Globus pallidus (tissue), 1 donor: Measurements from ENCODE around the gene ATP6V0A1.
"Not testable (repeated sequence)": the region's sequence is repeated elsewhere in the genome, so short reads cannot be mapped to it uniquely, and the experiment has no call there.

Experiments
- DNase-seq: peaks from one replicate; pipeline ENCODE4 v3.0.0-alpha.2; 2015; ENCODE audit warnings: low spot score

The ATP6V0A1 gene

DNA sequence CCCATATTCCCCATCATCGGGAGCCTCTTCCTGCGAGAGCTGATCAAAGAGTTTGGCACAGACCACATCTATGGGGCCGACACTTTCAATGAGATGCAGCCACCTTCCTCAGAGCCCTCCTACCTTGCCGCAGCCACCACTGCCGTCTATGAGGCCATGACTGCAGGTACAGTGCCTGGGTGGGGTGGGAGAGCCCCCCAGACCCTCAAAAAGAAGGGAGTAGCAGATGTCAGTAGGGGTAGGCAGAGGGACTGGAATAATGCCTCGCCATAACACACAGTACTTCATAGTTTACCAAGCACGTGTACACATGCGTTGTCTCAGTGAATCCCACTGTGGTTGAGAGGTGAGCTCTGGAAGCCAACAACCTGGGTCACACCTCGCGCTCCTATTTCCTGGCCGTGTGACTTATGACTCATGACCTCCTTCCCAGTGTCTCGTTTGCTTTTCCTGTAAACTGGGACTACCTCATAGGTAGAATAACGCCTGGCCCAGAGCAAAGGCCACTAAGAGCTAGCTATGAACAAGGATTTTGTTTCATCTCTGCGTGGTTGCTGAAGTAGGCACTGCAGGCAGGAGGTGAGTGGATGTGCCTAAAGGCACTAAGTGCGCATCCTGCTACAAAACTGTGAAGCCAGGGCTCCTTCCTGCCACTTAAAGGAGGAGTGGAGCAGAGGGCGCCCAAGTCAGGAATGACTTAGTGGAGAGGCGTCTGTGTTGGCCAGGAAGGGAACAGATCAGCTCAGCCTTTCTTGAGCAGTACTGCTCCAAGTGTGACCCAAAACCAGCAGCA, 82.6 kb downstream of the ATP6V0A1 start:
- no peak for DNase-seq

DNA sequence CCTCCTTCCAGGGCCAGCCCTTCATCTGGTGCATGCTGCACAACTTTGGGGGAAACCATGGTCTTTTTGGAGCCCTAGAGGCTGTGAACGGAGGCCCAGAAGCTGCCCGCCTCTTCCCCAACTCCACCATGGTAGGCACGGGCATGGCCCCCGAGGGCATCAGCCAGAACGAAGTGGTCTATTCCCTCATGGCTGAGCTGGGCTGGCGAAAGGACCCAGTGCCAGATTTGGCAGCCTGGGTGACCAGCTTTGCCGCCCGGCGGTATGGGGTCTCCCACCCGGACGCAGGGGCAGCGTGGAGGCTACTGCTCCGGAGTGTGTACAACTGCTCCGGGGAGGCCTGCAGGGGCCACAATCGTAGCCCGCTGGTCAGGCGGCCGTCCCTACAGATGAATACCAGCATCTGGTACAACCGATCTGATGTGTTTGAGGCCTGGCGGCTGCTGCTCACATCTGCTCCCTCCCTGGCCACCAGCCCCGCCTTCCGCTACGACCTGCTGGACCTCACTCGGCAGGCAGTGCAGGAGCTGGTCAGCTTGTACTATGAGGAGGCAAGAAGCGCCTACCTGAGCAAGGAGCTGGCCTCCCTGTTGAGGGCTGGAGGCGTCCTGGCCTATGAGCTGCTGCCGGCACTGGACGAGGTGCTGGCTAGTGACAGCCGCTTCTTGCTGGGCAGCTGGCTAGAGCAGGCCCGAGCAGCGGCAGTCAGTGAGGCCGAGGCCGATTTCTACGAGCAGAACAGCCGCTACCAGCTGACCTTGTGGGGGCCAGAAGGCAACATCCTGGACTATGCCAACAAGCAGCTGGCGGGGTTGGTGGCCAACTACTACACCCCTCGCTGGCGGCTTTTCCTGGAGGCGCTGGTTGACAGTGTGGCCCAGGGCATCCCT, 84.8 kb downstream of the ATP6V0A1 start:
- DNase-seq, result peak; percentile 64

DNA sequence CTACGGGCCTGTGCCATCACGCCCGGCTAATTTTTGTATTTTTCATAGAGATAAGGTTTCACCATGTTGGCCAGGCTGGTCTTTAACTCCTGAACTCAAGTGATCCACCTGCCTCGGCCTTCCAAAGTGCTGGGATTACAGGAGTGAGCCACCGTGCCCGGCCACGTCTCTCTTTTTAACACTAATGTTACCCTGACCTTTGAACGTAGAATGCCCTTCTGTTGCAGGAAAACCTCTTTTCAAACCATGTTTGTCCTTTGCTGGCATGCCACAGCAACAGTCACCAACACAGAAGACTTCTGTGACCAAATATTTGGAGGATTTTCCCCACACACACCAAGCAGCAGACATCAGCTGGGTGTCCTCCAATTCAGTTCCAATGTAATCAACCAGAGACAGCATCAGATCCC, 86.2 kb downstream of the ATP6V0A1 start:
- DNase-seq, result no peak

GRCh38 chr17:42545755-42546505, 87.3 kb downstream of the ATP6V0A1 start:
- DNase-seq, result not testable (repeated sequence)

DNA sequence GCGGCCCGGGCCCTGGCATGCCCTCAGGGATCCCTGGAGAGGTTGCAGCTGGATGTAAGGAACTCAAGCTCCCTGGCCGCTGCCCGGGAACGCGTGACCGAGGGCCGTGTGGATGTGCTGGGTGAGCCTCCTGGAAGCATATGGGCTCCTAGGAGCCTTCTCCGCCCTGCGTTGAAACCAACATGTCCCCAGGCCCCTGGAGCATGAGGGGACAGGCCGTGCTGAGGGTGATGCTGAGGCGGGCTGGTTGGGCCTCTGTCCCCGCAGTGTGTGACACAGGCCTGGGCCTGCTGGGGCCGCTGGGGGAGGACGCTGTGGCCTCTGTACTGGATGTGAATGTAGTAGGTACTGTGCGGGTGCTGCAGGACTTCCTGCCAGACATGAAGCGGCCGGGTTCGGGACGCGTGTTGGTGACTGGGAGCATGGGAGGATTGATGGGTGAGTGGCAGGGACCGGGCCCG, 88.4 kb downstream of the ATP6V0A1 start:
- no peak for DNase-seq

GRCh38 chr17:42547698-42548069, 89.0 kb downstream of the ATP6V0A1 start:
- no peak for DNase-seq

- DNase-seq, result no peak
Observed at GRCh38 chr17:42548070-42548837, 89.6 kb downstream of the ATP6V0A1 start.

DNA sequence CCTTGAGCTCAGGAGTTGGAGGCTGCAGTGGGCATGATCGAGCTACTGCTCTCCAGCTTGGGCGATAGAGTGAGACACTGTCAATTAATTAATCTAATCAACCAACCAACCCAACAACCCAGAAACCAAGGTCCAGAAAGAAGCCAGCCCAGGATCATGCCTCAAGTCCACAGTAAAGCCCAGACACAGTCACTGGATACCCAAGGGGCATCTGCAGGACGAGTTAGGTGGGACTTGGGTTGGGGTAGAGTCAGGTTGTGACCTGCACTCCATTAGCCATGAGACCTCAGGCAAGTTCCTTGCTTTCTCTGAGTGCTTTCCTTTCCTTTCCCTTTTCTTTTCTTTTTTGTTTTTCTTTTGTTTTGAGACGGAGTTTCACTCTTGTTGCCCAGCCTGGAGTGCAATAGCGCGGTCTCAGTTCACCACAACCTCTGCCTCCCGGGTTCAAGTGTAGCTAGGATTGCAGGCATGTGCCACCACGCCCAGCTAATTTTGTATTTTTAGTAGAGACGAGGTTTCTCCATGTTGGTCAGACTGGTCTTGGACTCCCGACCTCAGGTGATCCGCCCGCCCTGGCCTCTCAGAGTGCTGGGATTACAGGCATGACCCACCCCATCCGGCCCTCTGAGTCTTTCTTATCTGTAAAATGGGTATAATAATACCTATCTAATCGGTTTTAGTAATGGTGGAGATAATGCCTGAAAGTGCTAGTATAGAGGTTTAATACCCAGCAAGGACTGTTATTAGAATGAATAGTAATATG, 90.5 kb downstream of the ATP6V0A1 start:
- DNase-seq, result no peak

DNA sequence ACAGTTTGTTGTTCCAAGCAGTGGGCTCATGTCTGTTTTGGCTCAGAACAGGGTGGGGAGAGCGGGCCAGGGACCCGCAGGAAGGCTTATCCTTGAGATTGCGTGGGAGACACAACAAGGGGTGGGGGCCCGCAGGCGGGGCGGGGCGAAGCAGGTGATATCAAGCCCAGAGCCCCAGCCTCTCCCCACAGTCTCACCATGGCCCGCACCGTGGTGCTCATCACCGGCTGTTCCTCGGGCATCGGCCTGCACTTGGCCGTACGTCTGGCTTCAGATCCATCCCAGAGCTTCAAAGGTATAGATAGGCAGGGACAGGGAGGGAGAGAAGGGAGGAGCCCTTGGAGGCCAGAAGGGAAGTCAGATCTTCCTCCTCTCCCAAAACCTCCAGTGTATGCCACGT, 94.1 kb downstream of the ATP6V0A1 start, which contains the start of gene HSD17B1:
Gene HSD17B1, plus strand, starts transcription at position 188 of the 400 bp plus-strand sequence. Its CDS starts 11 bp downstream, at position 199.
- not testable (repeated sequence) for DNase-seq

- DNase-seq, result no peak
Observed at GRCh38 chr17:42553161-42553818, 94.6 kb downstream of the ATP6V0A1 start.

GRCh38 chr17:42553866-42554249, 95.2 kb downstream of the ATP6V0A1 start:
- no peak for DNase-seq

DNA sequence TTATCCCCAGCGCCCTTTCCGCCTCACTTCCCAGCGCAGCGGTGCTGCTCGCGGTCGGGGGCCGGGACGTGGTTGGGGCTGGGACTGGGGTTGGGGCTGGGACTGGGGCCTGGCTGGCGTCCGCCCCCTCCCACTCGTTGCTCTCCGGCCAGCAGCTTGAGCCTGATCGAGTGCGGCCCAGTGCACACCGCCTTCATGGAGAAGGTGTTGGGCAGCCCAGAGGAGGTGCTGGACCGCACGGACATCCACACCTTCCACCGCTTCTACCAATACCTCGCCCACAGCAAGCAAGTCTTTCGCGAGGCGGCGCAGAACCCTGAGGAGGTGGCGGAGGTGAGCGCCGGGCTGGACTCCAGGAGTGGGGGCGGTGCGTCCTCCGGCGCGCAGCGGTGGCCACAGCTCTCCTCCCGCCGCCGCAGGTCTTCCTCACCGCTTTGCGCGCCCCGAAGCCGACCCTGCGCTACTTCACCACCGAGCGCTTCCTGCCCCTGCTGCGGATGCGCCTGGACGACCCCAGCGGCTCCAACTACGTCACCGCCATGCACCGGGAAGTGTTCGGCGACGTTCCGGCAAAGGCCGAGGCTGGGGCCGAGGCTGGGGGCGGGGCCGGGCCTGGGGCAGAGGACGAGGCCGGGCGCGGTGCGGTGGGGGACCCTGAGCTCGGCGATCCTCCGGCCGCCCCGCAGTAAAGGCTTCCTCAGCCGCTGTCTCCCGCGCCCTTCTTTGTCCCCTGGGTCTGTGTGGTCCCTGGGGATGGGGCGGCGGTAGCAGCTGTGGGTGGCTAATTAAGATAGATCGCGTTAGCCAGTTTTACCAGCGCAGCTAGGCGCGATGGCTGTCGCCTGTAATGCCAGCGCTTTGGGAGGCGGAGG, 95.8 kb downstream of the ATP6V0A1 start:
- DNase-seq, result peak; percentile 77

DNA sequence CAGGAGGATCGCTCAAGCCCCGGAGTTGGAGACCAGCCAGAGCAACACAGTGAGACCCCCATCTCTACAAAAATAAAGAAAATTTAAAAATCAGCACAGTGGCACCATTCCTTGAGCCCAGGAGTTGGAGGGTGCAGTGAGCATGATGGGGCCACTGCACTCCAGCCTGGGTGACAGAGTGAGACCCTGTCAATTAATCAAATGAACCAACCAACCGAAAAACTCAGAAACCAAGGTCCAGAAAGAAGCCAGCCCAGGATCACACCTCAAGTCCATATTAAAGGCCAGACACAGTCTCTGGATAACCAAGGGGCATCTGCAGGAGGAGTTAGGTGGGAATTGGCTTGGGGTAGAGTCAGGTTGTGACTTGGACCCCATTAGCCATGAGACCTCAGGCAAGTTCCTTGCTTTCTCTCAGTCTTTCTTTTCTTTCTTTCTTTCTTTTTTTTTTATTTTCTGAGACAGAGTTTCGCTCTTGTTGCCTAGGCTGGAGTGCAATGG, 96.5 kb downstream of the ATP6V0A1 start:
- no peak for DNase-seq

GRCh38 chr17:42555961-42556617, 97.4 kb downstream of the ATP6V0A1 start:
- DNase-seq, result not testable (repeated sequence)

GRCh38 chr17:42559075-42559474, 100.4 kb downstream of the ATP6V0A1 start:
- DNase-seq, result no peak

GRCh38 chr17:42560246-42560645, 101.6 kb downstream of the ATP6V0A1 start:
- no peak for DNase-seq

DNA sequence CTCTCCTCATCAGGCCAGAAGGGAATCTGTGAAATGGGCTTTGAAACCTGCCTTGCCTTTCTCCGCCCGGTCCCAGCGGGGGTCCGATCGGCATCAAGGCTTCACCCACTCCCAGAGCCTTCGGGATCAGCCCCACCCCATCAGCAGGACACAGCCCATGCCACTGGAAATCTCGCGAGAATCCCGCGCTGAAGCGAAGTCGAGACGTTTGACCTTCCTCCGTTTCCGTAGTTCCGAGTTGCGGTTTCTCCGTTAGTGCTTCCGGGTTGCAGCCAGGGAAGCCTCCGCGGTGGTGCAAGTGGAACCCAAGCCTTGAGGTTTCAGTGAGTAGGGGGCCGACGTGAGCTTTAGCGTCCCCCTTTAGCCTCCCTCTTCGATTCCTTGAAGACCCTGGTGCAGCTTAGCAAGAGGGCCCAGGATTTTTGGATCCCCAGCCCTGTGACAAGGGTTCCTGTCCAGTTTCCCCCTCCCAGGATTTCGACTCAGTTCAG, 103.3 kb downstream of the ATP6V0A1 start, which contains the start of gene COASY:
Gene COASY, plus strand, starts transcription at position 252 of the 491 bp plus-strand sequence. CDS start 475 bp downstream, outside the sequence.
- DNase-seq, result peak; percentile 94
